Effector memory CD8-positive, alpha-beta T cell (primary cell): Measurements from ENCODE around the gene PDSS1.

Source experiments
- ATAC-seq: fragments of 150-1000 bp; cut with Tn5 transposase; replicated peaks from 2 replicates; pipeline ENCODE4 v1.10.0; 2021; ENCODE audit warnings: mild to moderate bottlenecking, moderate library complexity
- DNase-seq, 3 experiments: peaks; one replicate each; pipeline ENCODE4 v3.0.0; 2021
- H3K27ac Mint-ChIP-seq, 2 donors: one replicate each; pipeline ENCODE4 v1.8.0; 2022; ENCODE audit warnings: mild to moderate bottlenecking in 2 of 2, mixed read lengths in 2 of 2, moderate library complexity in 2 of 2
- H3K27me3 Mint-ChIP-seq, 2 donors: one replicate each; pipeline ENCODE4 v1.8.0; 2022; ENCODE audit warnings: mixed read lengths in 2 of 2
- H3K36me3 Mint-ChIP-seq: one replicate; pipeline ENCODE4 v1.8.0; 2022; ENCODE audit warnings: mild to moderate bottlenecking, moderate library complexity, mixed read lengths; ENCODE audit not compliant: insufficient read depth
- H3K4me1 Mint-ChIP-seq, 2 donors: one replicate each; pipeline ENCODE4 v1.8.0; 2022; ENCODE audit warnings: low read depth in 2 of 2, mixed read lengths in 2 of 2
- H3K4me3 Mint-ChIP-seq, 2 donors: one replicate each; pipeline ENCODE4 v1.8.0; 2022; ENCODE audit warnings: mild to moderate bottlenecking in 2 of 2, mixed read lengths in 2 of 2, moderate library complexity in 2 of 2
- H3K9me3 Mint-ChIP-seq, 2 donors: one replicate each; pipeline ENCODE4 v1.8.0; 2022; ENCODE audit warnings: mixed read lengths in 2 of 2

Gene PDSS1

GRCh38 chr10:26735435-26735834, 37.9 kb downstream of the PDSS1 start:
- no peak for DNase-seq
- H3K27me3 Mint-ChIP-seq, result no peaks in the 10 kb centered on the region

GRCh38 chr10:26737730-26738129, 40.2 kb downstream of the PDSS1 start:
- H3K27ac Mint-ChIP-seq, result peak overlapping the region; percentile 82
- ATAC-seq (peak; percentile 78), DNase-seq (no peak)
- peaks cover 5 to 8% of the 10 kb centered on the region in 2 donors for H3K4me1 Mint-ChIP-seq
- H3K9me3 Mint-ChIP-seq, result no peaks in the 10 kb centered on the region
- H3K27me3 Mint-ChIP-seq, result no peaks in the 10 kb centered on the region
- H3K4me3 Mint-ChIP-seq, result no peak overlapping the region
- peaks cover 15% of the 10 kb centered on the region for H3K36me3 Mint-ChIP-seq

More at GRCh38 chr10:26735435-26735834, 37.9 kb downstream of the PDSS1 start:
- no peaks in the 10 kb centered on the region for H3K9me3 Mint-ChIP-seq
- no peak for ATAC-seq
- H3K4me1 Mint-ChIP-seq, result peaks cover 4 to 5% of the 10 kb centered on the region in 2 donors
- peak overlapping the region in 1 of 2 donors; percentile 31 for H3K27ac Mint-ChIP-seq
- no peak overlapping the region for H3K4me3 Mint-ChIP-seq
- H3K36me3 Mint-ChIP-seq, result peaks cover 16% of the 10 kb centered on the region

- H3K27ac Mint-ChIP-seq, result peak overlapping the region; percentile 49 to 82
- H3K4me1 Mint-ChIP-seq, result peaks cover 5 to 8% of the 10 kb centered on the region in 2 donors
- no peaks in the 10 kb centered on the region for H3K9me3 Mint-ChIP-seq
- no peak overlapping the region for H3K4me3 Mint-ChIP-seq
- ATAC-seq, result no peak
- H3K36me3 Mint-ChIP-seq, result peaks cover 16% of the 10 kb centered on the region
- no peak for DNase-seq
- H3K27me3 Mint-ChIP-seq, result no peaks in the 10 kb centered on the region
These were observed 40.9 kb downstream of the PDSS1 start for GRCh38 chr10:26738301-26738911.

- Mint-ChIP-seq H3K4me1 (peaks cover 5 to 8% of the 10 kb centered on the region in 2 donors), H3K27ac (peak overlapping the region; percentile 49 to 82), H3K4me3 (no peak overlapping the region), H3K36me3 (peaks cover 19% of the 10 kb centered on the region), H3K9me3 (no peaks in the 10 kb centered on the region), H3K27me3 (no peaks in the 10 kb centered on the region)
- DNase-seq (no peak), ATAC-seq (no peak)
These were observed 41.6 kb downstream of the PDSS1 start for GRCh38 chr10:26739071-26739631.

GRCh38 chr10:26741368-26741767, 43.9 kb downstream of the PDSS1 start:
- Mint-ChIP-seq H3K36me3 (peaks cover 41% of the 10 kb centered on the region), H3K27me3 (no peaks in the 10 kb centered on the region), H3K9me3 (no peaks in the 10 kb centered on the region), H3K4me1 (peaks cover 5 to 8% of the 10 kb centered on the region in 2 donors), H3K4me3 (no peak overlapping the region), H3K27ac (no peak overlapping the region)
- DNase-seq, result no peak
- no peak for ATAC-seq

- peaks cover 55% of the 10 kb centered on the region for H3K36me3 Mint-ChIP-seq
These were observed 45.6 kb downstream of the PDSS1 start for GRCh38 chr10:26743091-26743490.

GRCh38 chr10:26743841-26744240, 46.3 kb downstream of the PDSS1 start:
- no peak for DNase-seq
- H3K36me3 Mint-ChIP-seq, result peaks cover 63% of the 10 kb centered on the region
- H3K4me3 Mint-ChIP-seq, result no peak overlapping the region
- no peaks in the 10 kb centered on the region for H3K9me3 Mint-ChIP-seq
- H3K27me3 Mint-ChIP-seq, result no peaks in the 10 kb centered on the region
- peaks cover 5 to 8% of the 10 kb centered on the region in 2 donors for H3K4me1 Mint-ChIP-seq
- peak overlapping the region; percentile 9 to 35 for H3K27ac Mint-ChIP-seq
- ATAC-seq, result no peak

More at GRCh38 chr10:26743091-26743490, 45.6 kb downstream of the PDSS1 start:
- Mint-ChIP-seq H3K9me3 (no peaks in the 10 kb centered on the region), H3K4me3 (no peak overlapping the region), H3K4me1 (peaks cover 5 to 8% of the 10 kb centered on the region in 2 donors), H3K27ac (peak overlapping the region in 1 of 2 donors; percentile 59), H3K27me3 (no peaks in the 10 kb centered on the region)
- ATAC-seq (no peak), DNase-seq (no peak)

- ATAC-seq (no peak), DNase-seq (no peak)
- Mint-ChIP-seq H3K36me3 (peaks cover 63% of the 10 kb centered on the region), H3K27ac (peak overlapping the region; percentile 33 to 71), H3K27me3 (no peaks in the 10 kb centered on the region), H3K4me1 (peaks cover 0 to 4% of the 10 kb centered on the region in 2 donors), H3K9me3 (no peaks in the 10 kb centered on the region), H3K4me3 (no peak overlapping the region)
These were observed 48.6 kb downstream of the PDSS1 start for GRCh38 chr10:26746061-26746460.

GRCh38 chr10:26755443-26755903, 58.0 kb downstream of the PDSS1 start:
- ATAC-seq (no peak), DNase-seq (no peak)
- Mint-ChIP-seq H3K4me3 (no peak overlapping the region), H3K27ac (peak overlapping the region in 1 of 2 donors; percentile 48), H3K9me3 (no peaks in the 10 kb centered on the region), H3K4me1 (peaks cover 2 to 7% of the 10 kb centered on the region in 2 donors), H3K36me3 (peaks cover 51% of the 10 kb centered on the region), H3K27me3 (no peaks in the 10 kb centered on the region)

GRCh38 chr10:26759008-26759407, 61.5 kb downstream of the PDSS1 start:
- no peaks in the 10 kb centered on the region for H3K27me3 Mint-ChIP-seq
- H3K27ac Mint-ChIP-seq, result peak overlapping the region in 1 of 2 donors; percentile 82
- DNase-seq (no peak), ATAC-seq (no peak)
- H3K9me3 Mint-ChIP-seq, result no peaks in the 10 kb centered on the region
- no peak overlapping the region for H3K4me3 Mint-ChIP-seq
- peaks cover 66% of the 10 kb centered on the region for H3K36me3 Mint-ChIP-seq
- peaks cover 3 to 14% of the 10 kb centered on the region in 2 donors for H3K4me1 Mint-ChIP-seq

GRCh38 chr10:26765549-26765948, 68.0 kb downstream of the PDSS1 start:
- H3K4me3 Mint-ChIP-seq, result no peak overlapping the region
- no peak for ATAC-seq
- H3K27me3 Mint-ChIP-seq, result no peaks in the 10 kb centered on the region
- peaks cover 3 to 29% of the 10 kb centered on the region in 2 donors for H3K4me1 Mint-ChIP-seq
- peak overlapping the region in 1 of 2 donors; percentile 76 for H3K27ac Mint-ChIP-seq
- H3K36me3 Mint-ChIP-seq, result peaks cover 69% of the 10 kb centered on the region
- DNase-seq, result no peak
- H3K9me3 Mint-ChIP-seq, result no peaks in the 10 kb centered on the region

- DNase-seq (no peak), ATAC-seq (no peak)
- Mint-ChIP-seq H3K4me3 (no peak overlapping the region), H3K27me3 (no peaks in the 10 kb centered on the region), H3K4me1 (peaks cover 11 to 47% of the 10 kb centered on the region in 2 donors), H3K9me3 (no peaks in the 10 kb centered on the region), H3K36me3 (peaks cover 50% of the 10 kb centered on the region), H3K27ac (no peak overlapping the region)
These were observed 72.6 kb downstream of the PDSS1 start for GRCh38 chr10:26770069-26770468.

GRCh38 chr10:26773633-26774032, 76.1 kb downstream of the PDSS1 start:
- Mint-ChIP-seq H3K4me1 (peaks cover 32 to 64% of the 10 kb centered on the region in 2 donors), H3K36me3 (peaks cover 31% of the 10 kb centered on the region), H3K4me3 (peak overlapping the region in 1 of 2 donors; percentile 39), H3K27ac (peak overlapping the region; percentile 32), H3K27me3 (no peaks in the 10 kb centered on the region), H3K9me3 (no peaks in the 10 kb centered on the region)
- no peak for ATAC-seq
- DNase-seq, result no peak

- Mint-ChIP-seq H3K4me3 (no peak overlapping the region), H3K9me3 (no peaks in the 10 kb centered on the region), H3K36me3 (peaks cover 20% of the 10 kb centered on the region), H3K27ac (peak overlapping the region; percentile 38 to 77), H3K27me3 (no peaks in the 10 kb centered on the region), H3K4me1 (peaks cover 39 to 76% of the 10 kb centered on the region in 2 donors)
- DNase-seq, result no peak
- no peak for ATAC-seq
These were observed 78.8 kb downstream of the PDSS1 start for GRCh38 chr10:26776258-26776657.
